HG02973 (cell line): ENCODE data around the gene MGAT1.
"Not testable (repeated sequence)": the region's sequence is repeated elsewhere in the genome, so short reads cannot be mapped to it uniquely, and the experiment has no call there.

ENCODE experiments used
- ATAC-seq: cut with Tn5 transposase; IDR thresholded peaks from one replicate; pipeline ENCODE4 v1.9.1; 2021; ENCODE audit warnings: moderate library complexity; ENCODE audit not compliant: unreplicated experiment

The MGAT1 gene

GRCh38 chr5:180807046-180807445 is 4.4 kb upstream of the MGAT1 start:
- no peak for ATAC-seq

- no peak for ATAC-seq
Observed at GRCh38 chr5:180806351-180807011, 3.9 kb upstream of the MGAT1 start.

GRCh38 chr5:180804129-180804618 is 1.6 kb upstream of the MGAT1 start:
- ATAC-seq, result no peak

DNA sequence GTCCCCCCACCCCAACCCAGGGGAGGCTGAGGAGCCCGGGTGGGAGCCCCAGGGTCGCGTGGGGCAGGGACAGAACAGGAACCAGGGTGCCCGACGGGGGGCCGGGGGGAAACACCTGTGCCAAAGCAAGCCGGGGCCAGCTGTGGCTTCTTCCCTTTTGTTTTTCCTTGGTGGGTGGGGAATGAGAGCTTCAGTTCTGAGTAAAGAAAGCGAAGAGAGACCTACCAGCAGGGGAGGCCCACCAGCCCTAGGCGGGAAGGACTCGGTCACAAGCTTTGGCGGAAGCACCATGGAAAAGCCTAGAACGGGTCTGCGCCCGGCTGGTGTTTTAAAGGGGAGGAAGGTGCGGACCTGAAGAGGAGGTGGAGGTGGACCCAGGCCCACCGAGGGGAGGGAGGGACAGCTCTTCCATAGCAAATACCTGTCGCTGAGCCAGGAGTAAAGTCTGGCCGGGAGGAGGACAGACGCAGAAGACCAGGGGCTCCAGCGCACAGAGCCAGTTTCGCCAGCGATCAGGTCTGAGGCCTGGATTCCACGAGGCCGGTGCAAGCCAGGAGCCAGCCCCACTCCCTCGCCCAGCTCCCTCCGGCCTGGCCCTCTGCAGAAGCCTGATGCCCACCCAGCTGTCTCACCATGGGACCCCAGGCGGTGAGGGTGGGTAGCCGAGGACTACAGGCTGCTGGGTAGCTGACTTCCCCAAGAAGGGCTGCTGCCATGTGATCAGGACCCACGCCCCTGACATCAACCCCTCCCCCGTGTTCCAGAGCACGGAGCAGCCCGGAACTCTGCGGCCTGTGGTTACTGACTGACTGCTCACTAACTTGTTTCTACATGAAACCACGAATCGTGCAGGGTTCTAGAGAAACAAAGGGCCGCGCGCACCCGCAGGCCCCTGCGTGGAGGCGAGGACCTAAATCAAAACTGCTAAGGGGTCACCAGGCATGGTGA is 849 bp upstream of the MGAT1 start:
- peak; percentile 48 for ATAC-seq

DNA sequence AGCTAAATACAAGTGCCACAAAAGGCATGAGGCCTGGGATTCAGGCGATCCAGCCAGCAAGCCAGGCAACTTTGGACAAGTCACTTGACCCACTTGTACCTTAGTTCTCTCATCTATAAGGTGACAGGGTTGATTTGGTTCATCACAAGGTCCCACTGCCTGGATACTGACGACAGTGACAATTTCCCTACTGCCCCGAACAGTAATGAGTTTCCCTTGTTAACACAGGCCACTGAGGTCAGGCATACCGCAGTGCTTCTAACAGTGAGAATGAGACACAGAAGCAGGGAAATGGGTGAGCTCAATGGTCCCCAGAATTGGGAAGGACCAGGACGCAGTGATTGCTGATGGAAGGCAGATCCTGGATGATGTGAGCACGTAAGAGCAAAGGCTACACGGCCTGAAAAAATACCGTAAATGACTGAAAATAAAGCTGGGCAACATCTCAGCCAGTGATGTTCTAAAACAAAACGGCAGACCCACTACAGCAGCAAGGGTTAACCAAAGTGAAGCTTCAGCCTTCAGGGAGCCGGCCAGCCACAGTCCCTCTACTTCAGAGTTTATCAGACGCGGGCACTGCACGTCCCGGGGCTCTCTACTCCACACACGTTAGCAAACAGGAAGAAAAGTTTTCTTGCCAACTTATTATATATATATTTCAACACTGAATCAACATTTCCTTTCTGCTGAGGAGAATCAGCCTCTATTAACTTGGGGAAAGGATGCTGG is 846 bp downstream of the MGAT1 start:
- ATAC-seq, result no peak

DNA sequence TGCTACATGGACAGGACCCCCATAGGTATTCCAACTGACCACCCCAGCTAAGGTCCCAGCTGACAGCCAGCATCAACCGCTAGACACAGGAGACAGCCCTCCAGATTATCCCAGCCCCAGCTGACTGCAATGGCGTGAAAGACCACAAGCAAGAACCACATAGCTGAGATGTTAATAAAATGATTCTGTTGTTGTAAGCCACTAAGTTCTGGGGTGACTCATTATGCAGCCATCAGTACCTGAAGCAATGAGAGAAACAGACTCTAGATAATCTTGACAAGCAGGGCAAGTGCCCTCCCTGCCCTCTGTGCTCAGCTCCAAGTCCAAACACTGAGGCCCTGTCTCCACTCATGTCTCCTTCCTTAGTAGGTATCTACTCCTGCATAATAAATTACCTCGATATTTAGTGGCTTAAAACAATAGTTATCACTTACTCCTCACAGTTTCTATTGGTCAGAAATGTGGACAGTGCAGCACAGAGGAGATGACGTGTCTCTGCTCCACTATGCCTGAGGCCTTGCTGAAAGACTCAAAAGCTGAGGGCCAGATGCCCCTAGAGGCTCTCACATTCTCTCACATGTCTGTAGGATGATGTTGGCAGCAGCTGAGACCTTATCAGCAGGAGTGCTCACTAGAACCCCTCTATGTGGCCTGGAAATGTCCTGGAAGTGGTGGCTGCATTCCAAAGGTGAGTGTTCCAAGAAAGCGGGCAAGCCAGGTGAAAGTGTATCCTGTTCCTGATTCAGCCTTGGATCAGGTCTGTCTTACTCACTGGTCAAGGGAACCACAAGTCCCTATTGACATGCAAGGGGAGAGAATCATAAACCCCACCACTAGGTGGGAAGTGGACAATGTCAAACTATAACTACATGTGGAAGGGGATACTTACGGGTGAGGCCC is 2.5 kb downstream of the MGAT1 start:
- ATAC-seq, result no peak

DNA sequence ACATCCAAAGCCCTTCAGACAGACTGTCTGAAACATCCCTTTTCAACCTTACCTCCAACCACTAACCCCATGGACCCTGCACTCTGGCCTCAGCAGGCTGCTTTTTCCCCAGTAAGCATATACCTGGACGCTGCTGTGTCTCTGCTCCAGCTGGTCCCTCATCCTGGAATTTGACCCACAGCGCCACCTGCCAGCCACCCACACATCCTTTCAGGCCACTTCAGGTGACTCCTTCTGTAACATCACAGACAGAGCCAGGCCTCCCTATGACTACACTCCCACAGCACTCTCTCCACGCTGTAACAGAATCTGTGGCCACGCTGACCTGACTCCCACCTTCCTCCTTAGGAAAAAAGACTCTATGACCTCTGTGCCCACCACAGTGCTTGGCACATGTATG is 3.4 kb downstream of the MGAT1 start:
- no peak for ATAC-seq

GRCh38 chr5:180798193-180798592 is 4.4 kb downstream of the MGAT1 start:
- no peak for ATAC-seq

- ATAC-seq, result no peak
Observed at GRCh38 chr5:180797256-180798192, 5.1 kb downstream of the MGAT1 start.

DNA sequence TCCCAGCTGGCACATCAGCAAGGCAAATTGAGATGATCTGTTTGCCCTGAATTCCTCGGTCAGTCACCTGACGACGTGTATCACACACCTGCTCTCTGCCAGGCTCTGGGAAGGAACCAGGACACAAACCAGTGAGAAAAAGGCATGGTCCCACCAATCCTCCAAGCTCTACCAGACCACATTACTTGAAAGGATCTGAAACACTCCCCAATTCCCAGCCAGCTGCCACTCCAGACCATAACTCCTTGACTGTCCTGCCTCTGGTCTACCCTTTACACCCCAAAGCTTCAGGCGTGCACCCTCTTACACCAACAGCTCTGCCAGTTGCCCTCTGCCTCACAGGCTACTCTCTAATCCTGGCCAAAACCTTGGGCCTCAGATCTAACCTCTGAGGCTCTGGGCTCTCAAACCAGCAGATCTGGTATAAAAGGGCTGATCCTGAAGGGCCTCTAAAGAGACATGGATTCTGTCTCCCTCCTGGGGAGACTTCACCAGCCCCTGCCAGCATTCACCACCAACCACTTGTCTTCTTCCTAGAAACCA is 6.8 kb downstream of the MGAT1 start:
- ATAC-seq, result no peak

DNA sequence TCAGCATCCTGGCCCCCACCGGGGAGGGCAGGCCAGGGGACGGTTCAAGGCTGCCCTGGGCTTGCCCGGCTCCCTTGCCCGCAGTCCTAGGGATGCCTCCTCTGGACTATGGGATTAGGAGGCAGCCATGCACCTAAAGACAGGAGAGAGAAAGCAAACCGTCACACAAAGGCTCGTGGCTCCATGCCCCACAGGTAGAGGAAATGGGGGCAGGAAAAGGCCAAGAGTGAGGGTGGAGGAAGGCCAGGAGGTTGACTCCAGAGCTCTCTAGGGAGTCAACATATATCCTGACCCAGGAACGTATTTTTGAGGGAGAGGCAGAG is 9.7 kb downstream of the MGAT1 start:
- ATAC-seq, result no peak

DNA sequence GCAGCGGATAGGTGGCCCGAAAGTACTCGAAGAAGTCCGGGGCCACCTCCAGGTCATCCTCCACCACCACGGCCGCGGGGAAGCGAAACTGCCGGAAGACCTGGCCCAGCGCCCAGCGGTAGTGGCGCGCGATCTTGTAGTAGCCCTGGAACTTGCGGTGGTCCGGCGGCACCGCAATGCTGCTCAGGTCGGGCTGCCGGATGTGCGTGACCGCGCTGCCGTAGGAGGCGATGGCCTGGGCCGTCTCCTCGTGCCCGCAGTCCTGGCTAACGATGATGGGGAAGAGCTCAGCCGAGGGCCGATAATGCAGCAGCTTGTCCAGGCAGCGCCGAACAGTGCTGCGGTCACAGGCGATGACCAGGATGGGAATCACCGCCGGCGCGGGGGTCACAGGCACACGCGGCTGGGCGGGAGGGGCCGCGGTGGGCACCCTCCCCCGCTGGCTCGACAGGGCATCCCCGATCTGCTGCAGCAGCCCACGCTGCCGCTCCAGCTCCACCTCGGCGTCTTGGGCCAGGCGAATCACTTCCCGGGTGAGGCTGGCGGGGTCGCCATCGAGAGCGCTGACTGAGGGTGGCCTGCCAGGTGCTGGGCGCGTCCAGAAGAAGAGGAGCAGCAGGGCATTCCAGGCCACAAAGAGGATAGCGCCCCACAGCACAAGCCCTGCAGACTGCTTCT is 10.2 kb downstream of the MGAT1 start:
- no peak for ATAC-seq

GRCh38 chr5:180791611-180792213 is 10.9 kb downstream of the MGAT1 start:
- no peak for ATAC-seq

DNA sequence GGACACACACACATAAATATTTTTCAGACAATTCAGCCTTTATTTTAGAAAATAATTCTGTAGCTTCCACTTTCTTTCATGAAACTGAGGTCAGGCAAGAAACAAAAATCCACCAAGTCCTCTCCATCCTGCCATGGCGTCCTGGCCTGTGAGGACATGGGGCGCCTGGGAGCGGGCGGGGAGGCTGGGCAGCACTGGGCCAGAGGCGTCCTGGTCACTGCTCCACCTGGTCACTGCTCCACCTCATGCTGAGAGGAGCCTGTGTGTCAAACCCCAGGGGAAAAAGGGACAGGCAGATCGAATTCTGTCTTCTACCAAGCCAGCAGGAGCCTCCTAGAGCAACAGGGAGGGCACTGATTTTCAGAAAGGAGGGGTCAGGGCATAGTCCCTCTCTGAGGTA is 12.1 kb downstream of the MGAT1 start:
- no peak for ATAC-seq

DNA sequence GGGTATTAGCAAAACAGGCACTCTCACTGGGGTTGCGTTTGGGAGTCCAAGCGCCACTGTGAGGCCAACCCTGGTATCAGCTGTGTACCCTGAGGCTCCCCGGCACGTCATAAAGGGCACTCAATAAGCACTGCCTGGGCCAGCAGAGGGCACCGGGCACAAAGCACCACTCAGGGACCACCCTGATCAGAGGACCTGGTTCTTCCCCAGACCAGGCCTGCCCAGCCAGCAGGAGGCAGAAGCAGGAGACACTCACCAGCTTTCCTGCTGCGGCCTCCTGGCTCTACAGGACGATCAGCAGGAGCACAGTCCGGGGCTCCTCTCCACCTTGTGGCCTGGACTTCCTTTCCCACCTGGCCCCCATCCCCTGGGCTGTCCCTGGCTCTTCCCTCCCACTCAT is 12.6 kb downstream of the MGAT1 start:
- no peak for ATAC-seq

GRCh38 chr5:180788651-180789410 is 13.8 kb downstream of the MGAT1 start:
- ATAC-seq, result not testable (repeated sequence)

- no peak for ATAC-seq
Observed at GRCh38 chr5:180787711-180788431, 14.7 kb downstream of the MGAT1 start.
